ENCODE measurements around the gene OR2L2. TPM values are rescaled to one million over a fixed set of nuclear protein-coding genes. Genes with fewer than 3 reads are reported as not detected.

OR2L2 gene, protein sequence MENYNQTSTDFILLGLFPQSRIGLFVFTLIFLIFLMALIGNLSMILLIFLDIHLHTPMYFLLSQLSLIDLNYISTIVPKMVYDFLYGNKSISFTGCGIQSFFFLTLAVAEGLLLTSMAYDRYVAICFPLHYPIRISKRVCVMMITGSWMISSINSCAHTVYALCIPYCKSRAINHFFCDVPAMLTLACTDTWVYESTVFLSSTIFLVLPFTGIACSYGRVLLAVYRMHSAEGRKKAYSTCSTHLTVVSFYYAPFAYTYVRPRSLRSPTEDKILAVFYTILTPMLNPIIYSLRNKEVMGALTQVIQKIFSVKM
- under 1 TPM; 0.12 to 0.19 TPM for total RNA-seq

GRCh38 chr1:248029770-248030169, at the start of gene OR2L2:
OR2L2 (plus strand) TSS chr1:248030070; CDS start chr1:248038268, 8,198 bp downstream.
- CTCF ChIA-PET: no interaction called here
- H3K27me3 Mint-ChIP-seq: no peaks in the 10 kb centered on the region

DNA sequence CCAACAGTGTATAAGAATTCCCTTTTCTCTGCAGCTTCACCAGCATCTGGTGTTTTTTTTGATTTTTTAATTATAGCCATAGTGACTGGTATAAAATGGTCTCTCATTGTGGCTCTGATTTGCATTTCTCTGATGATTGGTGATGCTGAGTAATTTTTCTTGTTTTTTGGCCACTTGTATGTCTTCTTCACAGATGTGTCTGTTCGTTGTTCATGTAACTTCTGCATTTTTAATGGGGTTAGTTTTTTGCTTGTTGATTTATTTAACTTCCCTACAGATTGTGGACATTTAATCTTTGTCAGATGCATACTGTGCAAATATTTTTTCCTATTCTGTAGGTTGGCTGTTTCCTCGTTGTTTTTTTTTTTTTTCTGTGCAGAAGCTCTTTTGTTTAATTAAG, 36.9 kb upstream of the OR2L2 start:
- POLR2A ChIA-PET: no interaction called here
- Mint-ChIP-seq H3K4me3 (no peak overlapping the region), H3K9me3 (peaks cover 6% of the 10 kb centered on the region), H3K36me3 (ENCODE audit: low read depth) (no peaks in the 10 kb centered on the region), H3K4me1 (no peaks in the 10 kb centered on the region), H3K27me3 (no peaks in the 10 kb centered on the region), H3K27ac (no peak overlapping the region)
- DNase-seq: no peak
- CTCF ChIA-PET: no interaction called here

More at GRCh38 chr1:248029770-248030169, at the start of gene OR2L2:
- no peak within 1 kb of the TSS for H3K27ac Mint-ChIP-seq
- POLR2A ChIA-PET: no interaction called here
- H3K9me3 Mint-ChIP-seq: peaks cover 22% of the 10 kb centered on the region
- H3K4me1 Mint-ChIP-seq: no peaks in the 10 kb centered on the region
- H3K4me3 Mint-ChIP-seq: no peak within 1 kb of the TSS
- H3K36me3 Mint-ChIP-seq (ENCODE audit: low read depth): no peaks in the 10 kb centered on the region
- DNase-seq: no peak

GRCh38 chr1:247998811-247999210, 31.1 kb upstream of the OR2L2 start:
- Mint-ChIP-seq H3K4me1 (no peaks in the 10 kb centered on the region), H3K36me3 (ENCODE audit: low read depth) (no peaks in the 10 kb centered on the region), H3K9me3 (no peaks in the 10 kb centered on the region), H3K27me3 (no peaks in the 10 kb centered on the region), H3K27ac (no peak overlapping the region), H3K4me3 (no peak overlapping the region)
- ChIA-PET POLR2A (no interaction called here), CTCF (interaction anchor here (1.2 kb wide), 1 partner anchor 16 kb away, joined by 3 read pairs; no protein-coding TSS in a partner anchor)
- DNase-seq: no peak

- no peak overlapping the region for H3K4me3 Mint-ChIP-seq
- H3K9me3 Mint-ChIP-seq: no peaks in the 10 kb centered on the region
- POLR2A ChIA-PET: no interaction called here
- H3K27me3 Mint-ChIP-seq: no peaks in the 10 kb centered on the region
- no peaks in the 10 kb centered on the region for H3K36me3 Mint-ChIP-seq (ENCODE audit: low read depth)
- no peak overlapping the region for H3K27ac Mint-ChIP-seq
- CTCF ChIA-PET: no interaction called here
- DNase-seq: no peak
- no peaks in the 10 kb centered on the region for H3K4me1 Mint-ChIP-seq
Measured at GRCh38 chr1:248000169-248000568, 29.7 kb upstream of the OR2L2 start.

- CTCF ChIA-PET: no interaction called here
- Mint-ChIP-seq H3K9me3 (peaks cover 20% of the 10 kb centered on the region), H3K4me1 (no peaks in the 10 kb centered on the region), H3K4me3 (no peak overlapping the region), H3K36me3 (ENCODE audit: low read depth) (no peaks in the 10 kb centered on the region), H3K27me3 (no peaks in the 10 kb centered on the region), H3K27ac (no peak overlapping the region)
- POLR2A ChIA-PET: no interaction called here
- DNase-seq: no peak
Measured at GRCh38 chr1:248007778-248008177, 22.1 kb upstream of the OR2L2 start.

- no peak for DNase-seq
- Mint-ChIP-seq H3K9me3 (peaks cover 20% of the 10 kb centered on the region), H3K4me1 (no peaks in the 10 kb centered on the region), H3K36me3 (ENCODE audit: low read depth) (no peaks in the 10 kb centered on the region), H3K27ac (no peak overlapping the region), H3K4me3 (no peak overlapping the region), H3K27me3 (no peaks in the 10 kb centered on the region)
- POLR2A ChIA-PET: no interaction called here
- CTCF ChIA-PET: no interaction called here
Measured at GRCh38 chr1:248009681-248010080, 20.2 kb upstream of the OR2L2 start.

GRCh38 chr1:248013229-248013710, 16.6 kb upstream of the OR2L2 start, which contains the start of gene OR2L5:
OR2L5 (plus strand) TSS chr1:248013660; CDS start chr1:248021948, 8,288 bp downstream.
- Mint-ChIP-seq H3K27me3 (no peaks in the 10 kb centered on the region), H3K4me1 (no peaks in the 10 kb centered on the region), H3K9me3 (peaks cover 15% of the 10 kb centered on the region), H3K27ac (no peak within 1 kb of the TSS), H3K36me3 (ENCODE audit: low read depth) (no peaks in the 10 kb centered on the region), H3K4me3 (no peak within 1 kb of the TSS)
- ChIA-PET CTCF (no interaction called here), POLR2A (no interaction called here)
- DNase-seq: no peak

GRCh38 chr1:248015803-248016202, 14.1 kb upstream of the OR2L2 start:
- Mint-ChIP-seq H3K27ac (no peak overlapping the region), H3K9me3 (peaks cover 4% of the 10 kb centered on the region), H3K36me3 (ENCODE audit: low read depth) (no peaks in the 10 kb centered on the region), H3K4me1 (no peaks in the 10 kb centered on the region), H3K4me3 (no peak overlapping the region), H3K27me3 (no peaks in the 10 kb centered on the region)
- ChIA-PET CTCF (interaction anchor here (1.1 kb wide), 1 partner anchor 16 kb away, joined by 3 read pairs; no protein-coding TSS in a partner anchor), POLR2A (no interaction called here)
- no peak for DNase-seq

GRCh38 chr1:248045209-248045608, 15.3 kb downstream of the OR2L2 start:
- ChIA-PET POLR2A (no interaction called here), CTCF (no interaction called here)
- DNase-seq: no peak
- no peaks in the 10 kb centered on the region for H3K4me1 Mint-ChIP-seq
- no peaks in the 10 kb centered on the region for H3K36me3 Mint-ChIP-seq (ENCODE audit: low read depth)
- peaks cover 24% of the 10 kb centered on the region for H3K9me3 Mint-ChIP-seq
- no peak overlapping the region for H3K27ac Mint-ChIP-seq
- H3K4me3 Mint-ChIP-seq: no peak overlapping the region
- H3K27me3 Mint-ChIP-seq: no peaks in the 10 kb centered on the region

GRCh38 chr1:248046536-248046935, 16.7 kb downstream of the OR2L2 start, which contains the start of gene OR2L3:
OR2L3 (plus strand) TSS chr1:248046836; CDS start chr1:248060682, 13,846 bp downstream.
- no peaks in the 10 kb centered on the region for H3K27me3 Mint-ChIP-seq
- H3K36me3 Mint-ChIP-seq (ENCODE audit: low read depth): no peaks in the 10 kb centered on the region
- DNase-seq: no peak
- POLR2A ChIA-PET: no interaction called here
- H3K9me3 Mint-ChIP-seq: peaks cover 19% of the 10 kb centered on the region
- CTCF ChIA-PET: no interaction called here
- H3K4me1 Mint-ChIP-seq: no peaks in the 10 kb centered on the region
- no peak within 1 kb of the TSS for H3K27ac Mint-ChIP-seq
- H3K4me3 Mint-ChIP-seq: no peak within 1 kb of the TSS

DNA sequence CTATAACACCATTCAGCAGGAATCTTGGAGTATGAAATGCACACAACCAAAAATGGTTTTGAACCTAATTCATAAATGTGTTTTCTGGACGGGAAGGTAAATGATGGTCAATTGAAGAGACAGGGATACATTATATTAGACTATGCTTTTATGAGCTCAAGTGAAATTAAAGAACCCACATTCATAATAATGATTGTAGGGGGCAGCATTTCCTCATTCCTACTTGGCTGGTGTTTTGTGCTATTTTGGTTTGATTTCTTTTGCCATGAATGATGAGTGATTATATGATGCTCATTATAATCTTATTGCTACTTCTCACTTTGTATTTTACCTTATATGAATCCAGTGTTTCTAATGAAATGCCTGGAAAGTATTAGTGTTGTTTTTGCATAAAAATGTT, 17.1 kb downstream of the OR2L2 start:
- H3K4me3 Mint-ChIP-seq: no peak overlapping the region
- no peak overlapping the region for H3K27ac Mint-ChIP-seq
- no peaks in the 10 kb centered on the region for H3K4me1 Mint-ChIP-seq
- H3K27me3 Mint-ChIP-seq: no peaks in the 10 kb centered on the region
- DNase-seq: no peak
- POLR2A ChIA-PET: no interaction called here
- H3K36me3 Mint-ChIP-seq (ENCODE audit: low read depth): no peaks in the 10 kb centered on the region
- CTCF ChIA-PET: no interaction called here
- H3K9me3 Mint-ChIP-seq: peaks cover 19% of the 10 kb centered on the region

DNA sequence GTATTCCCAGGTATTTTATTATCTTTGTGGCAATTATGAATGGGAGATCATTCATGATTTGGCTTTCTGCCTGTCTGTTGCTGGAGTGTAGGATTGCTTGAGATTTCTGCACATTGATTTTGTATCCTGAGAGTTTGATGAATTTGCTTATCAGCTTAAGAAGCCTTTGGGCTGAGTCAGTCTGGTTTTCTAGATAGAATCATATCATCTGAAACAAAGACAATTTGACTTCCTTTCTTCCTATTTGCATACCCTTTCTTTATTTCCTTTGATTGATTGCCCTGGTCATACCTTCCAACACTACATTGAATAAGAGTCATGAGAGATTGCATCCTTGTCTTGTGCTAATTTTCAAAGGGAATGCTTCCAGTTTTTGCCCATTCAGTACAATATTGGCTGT, 24.8 kb downstream of the OR2L2 start:
- Mint-ChIP-seq H3K9me3 (peaks cover 9% of the 10 kb centered on the region), H3K27ac (no peak overlapping the region), H3K27me3 (no peaks in the 10 kb centered on the region), H3K36me3 (ENCODE audit: low read depth) (no peaks in the 10 kb centered on the region), H3K4me3 (no peak overlapping the region), H3K4me1 (no peaks in the 10 kb centered on the region)
- ChIA-PET CTCF (no interaction called here), POLR2A (no interaction called here)
- no peak for DNase-seq

GRCh38 chr1:248055261-248055660, 25.4 kb downstream of the OR2L2 start:
- peaks cover 9% of the 10 kb centered on the region for H3K9me3 Mint-ChIP-seq
- CTCF ChIA-PET: no interaction called here
- no peak for DNase-seq
- H3K36me3 Mint-ChIP-seq (ENCODE audit: low read depth): no peaks in the 10 kb centered on the region
- H3K27ac Mint-ChIP-seq: no peak overlapping the region
- POLR2A ChIA-PET: no interaction called here
- no peaks in the 10 kb centered on the region for H3K27me3 Mint-ChIP-seq
- H3K4me1 Mint-ChIP-seq: no peaks in the 10 kb centered on the region
- no peak overlapping the region for H3K4me3 Mint-ChIP-seq

- no peaks in the 10 kb centered on the region for H3K27me3 Mint-ChIP-seq
- H3K36me3 Mint-ChIP-seq (ENCODE audit: low read depth): no peaks in the 10 kb centered on the region
- ChIA-PET POLR2A (no interaction called here), CTCF (no interaction called here)
- peaks cover 7% of the 10 kb centered on the region for H3K9me3 Mint-ChIP-seq
- H3K4me1 Mint-ChIP-seq: no peaks in the 10 kb centered on the region
- no peak for DNase-seq
- H3K27ac Mint-ChIP-seq: no peak overlapping the region
- H3K4me3 Mint-ChIP-seq: no peak overlapping the region
Measured at GRCh38 chr1:248065071-248065470, 35.2 kb downstream of the OR2L2 start.
